AG08395 (cell line): ENCODE data around the gene PALM2AKAP2.

Source experiments
- DNase-seq: peaks from one replicate; pipeline ENCODE4 v3.0.0; 2012; ENCODE audit warnings: mixed read lengths, low spot score

The PALM2AKAP2 gene

DNA sequence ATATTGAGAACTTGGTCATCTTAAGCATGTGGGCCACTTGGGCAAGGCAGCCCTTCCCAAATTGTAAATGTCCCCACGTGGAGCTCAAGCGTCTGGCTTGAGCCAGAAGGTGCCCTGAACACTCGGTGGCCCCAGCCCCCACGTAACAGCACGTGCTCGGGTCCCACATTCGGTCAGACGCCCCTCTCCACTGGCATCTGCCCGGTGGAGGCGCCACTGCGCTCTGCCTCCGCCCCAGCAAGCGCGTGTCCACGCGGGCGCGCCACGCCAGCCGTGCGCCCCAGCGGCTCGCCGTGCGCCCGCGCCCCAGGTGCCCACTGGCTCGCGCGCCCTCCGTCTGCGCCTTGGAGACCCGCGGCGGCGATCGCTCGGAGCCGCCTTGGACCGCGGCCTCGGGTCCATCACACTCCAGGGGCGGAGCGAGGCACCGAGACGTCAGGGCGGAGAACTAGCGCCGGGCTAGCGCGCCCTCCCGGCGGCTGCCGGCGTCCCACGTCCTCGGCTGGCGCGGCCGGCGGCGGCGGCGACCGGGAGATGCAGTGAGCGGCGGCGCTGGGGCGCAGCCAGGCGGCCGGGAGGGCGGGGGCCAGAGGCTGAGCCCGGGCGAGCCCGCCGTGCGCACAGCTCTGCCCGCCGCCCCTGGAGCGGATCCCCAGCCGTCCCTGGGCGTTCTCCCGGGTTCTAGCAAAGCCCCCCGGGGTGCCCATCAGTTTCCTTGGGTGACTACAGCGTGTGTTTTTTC lies at the start of gene PALM2AKAP2:
TSS of gene PALM2AKAP2 (plus strand) at position 488 of the 742 bp plus-strand sequence. CDS start 291 bp downstream, outside the sequence.
- peak; percentile 82 for DNase-seq

DNA sequence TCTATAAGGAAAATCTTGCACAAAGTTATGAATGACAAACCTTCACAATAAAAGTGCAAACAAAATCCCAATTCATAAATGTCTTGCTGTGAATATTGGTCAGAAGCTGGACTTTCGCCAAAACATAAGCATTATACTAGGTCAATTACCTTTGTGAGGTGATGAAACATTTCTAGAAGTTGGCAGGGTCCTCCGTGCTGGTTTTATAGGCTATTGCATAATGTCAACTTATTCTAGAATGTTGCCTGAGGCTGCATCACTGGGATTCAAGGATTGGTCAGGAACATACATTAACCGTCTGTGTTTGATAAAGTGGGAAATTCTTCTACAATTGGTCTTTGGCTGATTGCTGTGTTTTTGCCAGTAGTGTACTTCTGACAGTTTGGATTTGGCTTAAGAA lies 49.8 kb upstream of the PALM2AKAP2 start:
- DNase-seq, result no peak

DNA sequence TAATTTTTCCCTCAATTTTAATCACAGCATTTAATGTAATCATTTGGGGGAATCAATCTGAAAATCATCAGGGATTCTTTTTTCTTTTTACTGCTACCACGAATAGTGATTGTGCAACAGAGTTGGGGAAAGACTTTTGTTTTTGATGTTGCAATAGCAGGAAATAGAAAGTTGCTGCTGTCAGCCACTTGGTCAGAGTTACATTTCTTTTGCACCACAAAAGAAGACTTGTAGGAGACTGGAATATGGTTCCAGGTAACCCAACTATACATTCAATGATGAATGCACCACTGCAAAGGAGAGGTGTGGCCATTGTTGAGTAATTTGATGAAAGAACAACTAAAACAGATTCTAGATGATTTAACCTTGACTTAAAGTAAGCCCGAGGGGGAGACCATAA lies 46.3 kb upstream of the PALM2AKAP2 start:
- DNase-seq, result peak; percentile 64

DNA sequence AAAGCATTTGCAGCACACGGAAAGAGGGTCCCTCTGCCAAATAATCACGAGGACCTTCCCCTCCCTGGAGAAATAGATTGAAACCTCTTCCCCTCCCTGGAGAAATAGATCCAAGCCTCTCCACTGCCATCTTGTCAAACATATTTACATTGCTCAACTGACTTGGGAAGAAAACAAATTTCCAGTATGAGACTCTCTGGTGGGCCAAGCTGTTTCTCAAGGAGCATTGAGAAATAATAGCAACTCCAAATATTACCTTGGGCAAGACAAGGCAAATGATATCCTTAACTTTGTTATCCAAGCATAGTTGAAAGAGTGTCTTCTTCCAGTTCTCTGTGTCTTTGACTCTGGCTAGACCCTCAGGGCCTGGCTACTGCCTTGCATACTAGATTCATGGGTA lies 45.2 kb upstream of the PALM2AKAP2 start:
- no peak for DNase-seq

DNA sequence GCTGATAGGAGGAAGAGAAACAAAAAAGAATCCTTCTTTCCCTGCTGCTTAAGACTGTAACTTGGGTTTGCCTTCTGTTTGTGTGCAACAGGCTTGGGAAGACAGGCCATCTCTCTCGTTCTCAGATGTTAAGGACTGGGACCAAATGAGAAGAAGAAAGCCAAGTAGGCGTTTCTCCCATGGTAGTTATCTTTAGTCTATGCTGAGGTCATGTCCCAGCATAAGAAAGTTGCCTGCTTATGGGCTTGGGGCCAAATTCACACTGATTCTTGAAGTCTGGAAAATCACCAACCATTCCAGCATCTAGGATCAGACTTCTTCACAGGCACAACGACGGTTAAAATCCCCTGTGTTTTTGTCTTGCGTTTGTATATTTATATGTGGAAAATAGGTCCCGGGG lies 44.2 kb upstream of the PALM2AKAP2 start:
- no peak for DNase-seq

DNA sequence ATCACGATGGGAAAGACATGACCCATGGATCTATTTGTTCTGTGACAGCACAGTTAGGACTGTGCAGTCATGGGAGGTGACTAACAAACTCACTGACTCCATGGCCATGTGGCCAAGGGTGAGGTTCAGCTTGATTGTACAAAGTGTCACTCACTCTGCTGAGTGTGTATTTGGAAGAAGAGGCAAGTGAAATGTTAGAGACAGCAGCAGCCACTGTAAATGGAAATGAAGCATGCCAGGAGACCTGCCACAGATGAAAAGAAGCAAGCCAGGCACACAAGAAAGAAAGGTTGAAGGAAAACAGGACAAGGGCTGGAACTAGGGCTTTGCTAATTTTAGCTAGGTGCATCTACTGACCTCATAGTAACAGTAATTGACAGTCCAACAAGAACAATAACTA lies 42.7 kb upstream of the PALM2AKAP2 start:
- DNase-seq, result no peak

DNA sequence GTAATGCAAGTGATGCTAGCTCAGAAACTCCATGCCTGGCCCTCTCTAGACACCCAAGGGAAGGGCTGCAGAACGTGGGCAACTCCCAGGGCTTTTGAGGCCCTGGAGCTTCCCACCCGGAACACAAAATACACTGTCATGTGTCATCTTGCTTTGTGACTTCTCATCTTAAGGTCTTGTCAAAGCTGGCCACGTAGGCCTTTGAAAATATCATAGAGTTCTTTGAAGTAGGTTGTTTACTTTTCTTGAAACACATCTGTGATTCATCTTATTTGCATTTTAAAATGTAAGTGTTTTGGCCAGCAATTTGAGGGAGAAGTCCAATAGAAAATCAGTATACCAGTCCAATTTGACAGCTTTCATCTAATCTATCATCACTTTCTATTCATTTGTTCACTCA lies 40.2 kb upstream of the PALM2AKAP2 start:
- no peak for DNase-seq

DNA sequence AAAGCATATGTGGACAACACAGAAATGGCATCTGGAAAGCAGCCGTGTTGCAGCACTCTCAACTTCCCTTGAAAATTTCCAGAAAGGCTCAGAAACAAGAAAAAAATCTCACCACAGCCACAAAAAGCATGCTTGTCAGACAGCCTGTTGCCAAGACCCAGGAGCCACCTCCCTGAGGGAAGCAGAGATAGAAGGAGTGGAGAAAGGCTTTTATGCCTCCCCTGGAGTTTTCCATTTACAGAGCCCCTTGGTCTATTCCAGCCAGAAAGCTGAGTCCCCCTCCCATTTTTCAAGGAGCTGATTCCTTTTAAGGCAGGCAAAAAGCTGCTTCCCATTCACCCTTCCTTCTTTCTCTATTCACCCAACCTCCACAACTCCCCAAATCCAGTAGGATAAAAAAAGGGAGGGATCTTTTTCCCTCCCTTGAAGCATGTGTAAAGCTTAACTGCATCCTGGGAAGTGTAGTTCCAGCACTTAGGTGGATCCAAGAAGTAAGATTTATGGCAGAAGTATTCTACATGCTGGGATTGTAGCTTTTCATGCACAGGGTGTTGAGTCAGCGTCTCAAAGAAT lies 37.1 kb upstream of the PALM2AKAP2 start:
- peak; percentile 57 for DNase-seq

DNA sequence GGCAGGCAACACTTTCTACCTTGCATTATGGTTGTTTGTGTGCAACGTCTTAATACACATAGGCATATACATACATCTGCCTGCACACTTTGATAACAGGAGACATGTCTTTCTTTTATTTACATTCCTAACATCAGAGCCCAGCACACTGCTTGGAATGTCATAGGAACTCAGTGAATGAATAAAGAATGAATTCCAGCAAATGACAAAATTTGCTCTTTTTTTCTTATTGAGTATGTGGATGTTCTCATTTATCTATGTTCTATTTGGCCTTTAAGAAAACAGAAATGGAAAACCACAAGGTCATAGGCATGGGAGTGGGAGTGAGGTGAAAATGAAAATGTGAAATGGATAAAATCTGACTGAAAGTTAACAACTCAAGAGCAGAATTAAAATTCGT lies 36.3 kb upstream of the PALM2AKAP2 start:
- DNase-seq, result no peak

DNA sequence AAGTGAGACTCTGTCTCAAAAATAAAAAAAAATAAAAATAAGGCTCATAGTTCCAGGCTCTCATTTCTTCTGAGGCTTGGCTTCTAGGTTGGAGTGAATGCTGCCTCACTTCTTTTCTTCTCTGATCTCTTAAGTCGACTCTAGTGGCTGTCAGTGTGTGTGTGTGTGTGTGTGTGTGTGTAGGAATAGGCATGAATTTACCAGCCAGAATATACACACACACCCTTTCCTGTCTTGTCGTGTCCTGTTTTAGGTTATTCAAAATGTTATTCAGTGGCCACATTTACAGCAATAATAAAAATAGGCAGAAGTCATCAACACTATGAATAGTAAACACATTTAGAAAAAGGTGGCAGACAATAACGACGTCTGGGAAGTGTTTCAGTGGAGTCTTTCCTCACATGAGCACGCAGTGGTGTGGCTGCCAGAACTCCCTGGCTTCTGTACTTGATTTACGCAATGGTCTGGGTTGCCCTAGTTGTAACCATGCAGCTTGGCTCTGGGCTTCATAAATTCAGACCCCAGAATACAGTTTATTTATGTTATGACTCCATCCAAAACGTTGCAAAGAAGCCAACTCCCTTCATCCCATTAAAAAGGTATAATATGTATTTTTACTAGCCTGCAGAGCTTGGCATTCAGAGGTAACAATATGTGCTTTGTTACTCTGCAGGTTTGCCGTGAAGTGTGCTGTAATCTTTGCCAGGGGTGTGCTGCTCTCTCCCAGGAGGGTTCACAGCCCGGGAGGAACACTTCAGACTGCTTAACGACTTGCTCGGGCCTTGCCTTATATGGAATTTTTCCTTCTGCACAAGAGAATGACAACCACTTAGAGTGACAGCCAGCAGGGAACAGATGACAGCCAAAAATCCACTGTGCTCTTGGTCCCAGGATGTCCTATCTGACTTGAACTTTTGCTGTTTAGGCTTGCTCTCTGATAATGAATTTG lies 34.4 kb upstream of the PALM2AKAP2 start:
- DNase-seq, result peak; percentile 57

DNA sequence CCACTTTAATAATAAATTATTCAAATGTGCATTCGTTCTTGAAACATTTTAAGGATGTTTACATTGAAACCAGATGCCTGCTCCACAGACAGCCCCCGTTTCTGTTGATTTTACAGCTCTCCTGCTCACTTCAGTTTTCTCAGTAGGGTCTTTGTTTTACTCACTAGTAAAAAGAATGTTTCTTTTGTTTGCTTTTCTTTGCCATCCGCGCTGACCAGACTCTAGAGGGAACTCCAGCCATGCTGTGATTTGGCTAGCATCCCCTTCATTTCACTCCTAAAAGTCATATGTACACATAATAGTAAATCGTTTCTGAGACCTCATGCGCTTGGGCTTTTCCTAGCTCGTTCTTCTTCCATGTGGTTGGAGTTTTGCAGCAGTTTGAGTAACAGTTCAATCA lies 28.7 kb upstream of the PALM2AKAP2 start:
- no peak for DNase-seq

DNA sequence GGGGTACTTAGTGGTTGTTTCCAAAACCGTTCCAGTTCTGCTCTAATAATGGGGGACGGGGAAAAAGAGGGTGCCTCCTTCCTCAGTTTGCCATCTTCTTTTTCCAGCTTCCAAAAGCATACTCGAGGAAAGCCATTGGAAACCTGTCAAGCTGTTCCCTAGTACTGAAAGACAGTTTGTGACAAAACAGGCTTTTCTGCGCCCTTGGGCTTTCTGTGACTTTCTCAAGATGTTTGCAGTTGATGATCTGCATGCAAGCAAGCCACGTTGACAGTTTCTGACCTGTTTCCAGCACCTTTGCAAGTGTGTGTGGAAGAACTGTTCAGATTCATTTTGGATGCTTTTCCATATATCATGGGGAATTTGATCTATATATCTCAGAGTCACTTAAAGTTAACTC lies 26.7 kb upstream of the PALM2AKAP2 start:
- no peak for DNase-seq

DNA sequence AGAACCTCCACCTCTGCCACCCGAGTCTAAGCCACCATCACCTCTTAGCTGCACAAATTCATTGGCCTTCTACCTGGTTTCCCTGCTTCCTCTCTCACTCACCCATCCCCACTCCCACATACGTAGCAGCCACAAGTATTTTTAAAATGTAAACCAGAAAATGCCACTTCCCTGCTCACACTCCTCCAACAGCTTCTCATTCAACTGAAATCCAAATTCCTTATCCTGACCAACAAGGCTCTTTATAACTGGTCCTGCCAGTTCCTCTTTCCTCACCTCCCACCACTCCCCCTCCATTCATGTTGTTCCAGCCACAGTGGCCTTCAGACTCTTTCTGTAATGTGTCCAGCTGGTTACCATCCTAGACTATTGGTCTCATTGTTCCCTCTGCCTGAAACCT lies 25.0 kb upstream of the PALM2AKAP2 start:
- DNase-seq, result no peak

DNA sequence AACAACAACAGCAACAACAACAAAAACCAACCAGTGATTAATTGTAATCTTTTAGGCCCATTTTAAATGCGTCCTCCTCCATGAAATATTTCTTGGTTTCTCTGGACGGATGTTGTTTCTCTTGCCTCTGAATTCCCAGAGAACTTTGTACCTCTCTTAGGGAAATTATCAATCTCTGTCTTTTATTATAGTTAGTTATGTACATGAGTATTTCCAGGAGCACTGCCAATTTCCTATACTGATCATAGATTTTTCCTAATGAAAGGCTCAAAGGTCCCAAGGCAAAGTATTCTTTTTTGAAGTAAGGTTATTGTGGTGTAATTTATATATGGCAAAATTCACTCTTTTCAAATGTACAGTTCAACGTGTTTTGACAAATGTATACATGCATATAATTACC lies 20.4 kb upstream of the PALM2AKAP2 start:
- DNase-seq, result no peak

DNA sequence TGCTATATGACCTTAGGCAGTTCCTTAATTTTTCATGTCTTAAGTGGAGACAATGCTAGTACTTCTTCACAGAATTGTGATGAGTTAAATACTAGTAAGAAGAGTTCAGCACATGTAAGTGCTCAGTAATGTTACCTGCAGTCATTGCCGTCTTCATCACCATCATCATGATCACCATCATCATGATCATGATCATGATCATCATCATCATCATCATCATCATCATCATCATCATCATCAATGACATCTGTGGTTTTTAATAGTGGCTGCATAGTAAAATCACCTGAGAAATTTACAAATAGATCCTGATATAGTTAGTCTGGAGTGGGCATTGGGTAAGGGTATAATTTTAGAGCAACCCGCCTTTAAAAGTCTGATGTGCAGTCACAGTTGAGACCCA lies 14.7 kb upstream of the PALM2AKAP2 start:
- DNase-seq, result no peak

DNA sequence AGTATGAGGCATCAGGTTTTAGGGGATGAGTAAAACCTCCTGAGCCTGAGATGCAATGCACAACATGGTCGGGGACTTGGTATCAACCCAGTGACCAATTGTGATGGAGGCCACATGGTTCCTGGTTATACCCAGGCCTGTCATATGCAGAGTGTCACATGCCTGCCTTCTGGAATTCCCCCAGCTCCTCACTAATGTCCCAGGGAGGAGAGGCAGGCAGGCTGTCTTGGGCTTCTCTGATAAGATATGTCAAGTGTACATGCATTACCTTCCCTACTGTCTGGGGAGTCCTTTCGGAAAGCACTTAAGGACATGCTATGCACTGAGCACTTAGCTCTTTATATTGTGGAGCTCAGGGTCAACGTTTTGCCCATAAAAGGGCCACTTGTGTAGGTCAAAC lies 14.2 kb upstream of the PALM2AKAP2 start:
- no peak for DNase-seq

DNA sequence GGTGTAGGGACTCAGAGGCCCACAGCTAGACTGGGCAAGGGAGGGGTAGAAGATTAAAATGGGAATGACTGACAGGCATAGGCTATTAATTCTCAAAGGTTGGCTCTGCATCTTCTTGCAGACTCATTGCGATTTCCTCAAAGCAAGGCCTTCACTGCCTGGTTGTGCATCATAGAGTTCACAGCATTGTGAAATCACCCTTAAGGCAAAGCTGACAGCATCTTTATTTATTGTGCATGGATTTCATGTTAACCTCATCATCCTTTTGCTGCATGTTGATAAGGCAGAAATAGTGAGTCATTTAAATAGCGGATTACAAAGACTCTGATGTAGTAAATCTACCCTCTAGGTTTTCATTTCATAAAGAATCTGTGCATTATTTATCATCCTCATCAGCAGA lies 13.6 kb upstream of the PALM2AKAP2 start:
- peak; percentile 58 for DNase-seq

DNA sequence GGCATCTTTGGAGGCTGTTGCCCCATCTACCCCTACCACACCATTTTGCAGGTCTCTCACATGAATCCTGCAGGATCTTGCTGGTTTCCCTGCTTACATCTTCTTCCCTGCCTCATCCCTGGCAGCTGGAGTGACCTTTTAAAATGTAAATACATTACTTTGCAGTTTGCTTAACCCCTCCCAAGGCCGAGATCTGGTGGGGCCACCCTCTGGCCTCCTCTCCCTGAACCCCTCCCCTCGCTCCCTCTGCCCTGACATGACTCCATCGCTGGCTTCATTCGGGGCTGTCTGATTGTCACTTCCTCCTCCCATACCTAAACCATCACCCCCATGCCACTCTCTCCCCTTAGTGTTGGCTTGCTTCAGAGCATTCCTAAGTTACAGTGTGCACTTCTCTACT lies 12.6 kb upstream of the PALM2AKAP2 start:
- no peak for DNase-seq

DNA sequence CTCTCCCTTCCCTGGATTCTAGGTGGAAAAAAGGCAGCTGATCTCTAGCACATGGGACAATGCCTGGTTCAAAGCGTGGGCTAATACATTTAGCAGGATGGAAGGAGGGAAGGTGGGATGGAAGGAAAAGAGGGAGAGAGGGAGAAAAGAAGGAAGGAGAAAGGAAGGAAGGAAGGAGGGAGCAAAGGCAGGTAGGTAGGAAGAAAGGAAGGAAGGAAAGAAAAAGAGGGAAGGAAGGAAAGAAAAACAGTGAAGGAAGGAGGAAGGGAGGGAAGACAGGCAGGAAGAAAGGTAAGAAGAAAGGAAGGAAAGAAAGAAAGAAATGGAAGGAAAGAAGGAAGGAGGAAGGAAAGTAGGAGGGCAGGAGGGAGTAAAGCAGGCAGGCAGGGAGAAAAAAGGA lies 12.2 kb upstream of the PALM2AKAP2 start:
- DNase-seq, result no peak

DNA sequence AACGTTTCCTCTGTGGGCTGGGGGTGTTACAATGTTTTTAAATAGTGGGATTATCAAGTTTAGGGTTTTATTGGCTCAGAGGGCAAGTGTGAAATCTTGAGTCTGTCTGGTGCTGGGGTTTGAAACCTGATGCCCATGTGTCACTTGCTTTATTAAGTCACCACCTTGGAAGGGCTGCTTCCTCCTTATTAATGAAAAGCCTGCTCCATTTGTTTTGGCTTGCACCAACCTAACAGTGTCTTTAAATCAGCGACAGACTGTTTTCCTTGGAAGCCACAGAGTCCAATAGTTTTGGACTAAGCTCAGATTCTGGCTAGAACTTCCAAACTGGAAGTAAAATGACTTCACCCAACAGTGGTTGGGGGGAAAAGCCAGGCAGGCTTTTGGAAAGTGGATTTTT lies 10.7 kb upstream of the PALM2AKAP2 start:
- DNase-seq, result no peak

DNA sequence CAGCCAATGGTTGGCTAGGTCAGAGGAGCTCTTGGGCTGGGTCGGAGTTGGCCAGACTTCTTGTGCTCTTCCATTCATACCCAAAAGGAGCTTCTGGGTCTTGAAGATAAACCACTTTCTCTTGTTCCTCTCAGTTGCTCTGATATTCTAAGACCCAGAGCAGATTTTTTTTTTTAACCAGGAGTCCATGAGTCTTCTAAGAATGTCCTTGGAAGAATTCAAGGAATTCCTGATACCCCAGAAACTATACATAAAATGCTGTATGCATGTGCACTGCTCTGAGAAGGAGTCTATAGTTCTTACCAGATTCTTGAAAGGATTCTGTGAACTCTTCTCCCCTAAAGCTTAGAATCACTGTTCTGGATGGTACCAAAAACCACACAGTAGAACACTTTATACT lies 9.9 kb upstream of the PALM2AKAP2 start:
- no peak for DNase-seq

DNA sequence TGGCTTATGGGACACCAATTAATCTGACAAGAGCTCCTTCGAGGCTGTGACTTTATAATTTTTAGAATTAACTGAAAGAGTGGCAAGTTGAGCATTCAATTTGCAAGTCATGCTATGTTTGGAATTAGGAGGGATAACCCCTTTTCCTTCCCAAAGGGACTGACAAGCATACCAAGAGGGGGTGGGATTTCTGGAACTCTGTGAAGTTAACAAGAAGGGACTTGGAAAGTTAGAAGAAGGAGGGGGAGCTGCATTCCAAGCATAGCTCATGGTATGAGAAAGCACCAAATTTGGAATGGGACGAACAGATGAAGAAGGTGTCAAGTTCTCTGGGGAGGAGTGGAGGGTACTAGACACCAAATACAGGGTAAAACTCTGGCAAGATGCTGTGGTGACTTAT lies 8.9 kb upstream of the PALM2AKAP2 start:
- DNase-seq, result peak; percentile 64
